C4-2B (cell line): ENCODE data around the gene CDK14.

ENCODE experiments used
- ZFX ChIP-seq: fragments of 450-650 bp; IDR thresholded peaks from 2 replicates; pipeline ENCODE4 v1.6.1; 2017
- TF ChIP-seq, protein P1 (sequence below): fragments of 450-650 bp; conservative IDR thresholded peaks from 2 replicates; pipeline ENCODE4 v1.5.1; 2017; ENCODE audit warnings: mild to moderate bottlenecking

DNA sequence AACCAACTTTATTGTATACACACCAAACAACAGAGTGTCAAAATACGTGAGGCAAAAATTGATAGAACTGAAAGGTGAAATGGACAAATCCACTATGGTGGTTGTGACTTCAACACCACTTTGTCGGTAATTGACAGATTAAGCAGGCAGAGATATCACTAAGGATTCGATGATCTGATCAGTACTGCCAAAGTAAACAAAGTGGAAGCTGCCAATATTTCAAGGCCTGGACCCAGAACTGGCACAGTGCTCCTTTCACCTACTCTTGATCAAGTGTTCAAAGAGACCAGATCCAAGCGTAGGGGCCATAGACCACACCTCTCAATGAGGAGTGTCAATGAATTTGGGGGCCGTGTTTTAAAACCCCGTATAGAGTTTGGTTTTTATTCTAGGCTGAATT is 167.0 kb downstream of the CDK14 start:
- TF ChIP-seq, protein P1, sequence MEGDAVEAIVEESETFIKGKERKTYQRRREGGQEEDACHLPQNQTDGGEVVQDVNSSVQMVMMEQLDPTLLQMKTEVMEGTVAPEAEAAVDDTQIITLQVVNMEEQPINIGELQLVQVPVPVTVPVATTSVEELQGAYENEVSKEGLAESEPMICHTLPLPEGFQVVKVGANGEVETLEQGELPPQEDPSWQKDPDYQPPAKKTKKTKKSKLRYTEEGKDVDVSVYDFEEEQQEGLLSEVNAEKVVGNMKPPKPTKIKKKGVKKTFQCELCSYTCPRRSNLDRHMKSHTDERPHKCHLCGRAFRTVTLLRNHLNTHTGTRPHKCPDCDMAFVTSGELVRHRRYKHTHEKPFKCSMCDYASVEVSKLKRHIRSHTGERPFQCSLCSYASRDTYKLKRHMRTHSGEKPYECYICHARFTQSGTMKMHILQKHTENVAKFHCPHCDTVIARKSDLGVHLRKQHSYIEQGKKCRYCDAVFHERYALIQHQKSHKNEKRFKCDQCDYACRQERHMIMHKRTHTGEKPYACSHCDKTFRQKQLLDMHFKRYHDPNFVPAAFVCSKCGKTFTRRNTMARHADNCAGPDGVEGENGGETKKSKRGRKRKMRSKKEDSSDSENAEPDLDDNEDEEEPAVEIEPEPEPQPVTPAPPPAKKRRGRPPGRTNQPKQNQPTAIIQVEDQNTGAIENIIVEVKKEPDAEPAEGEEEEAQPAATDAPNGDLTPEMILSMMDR, result no peak
- no peak for TF ChIP-seq ZFX
